PC-9 (cell line): ENCODE data around the gene EYA4.

Source experiments
- EZH2 ChIP-seq: fragments of 200-600 bp; sonication (generic); IDR thresholded peaks from 2 replicates; pipeline ENCODE4 v1.8.0; 2017; ENCODE audit warnings: antibody characterized with exemption, low read depth
- TF ChIP-seq, protein P1 (sequence below): fragments of 200-600 bp; sonication (generic); conservative IDR thresholded peaks from 2 replicates; pipeline ENCODE4 v1.6.1; 2017; ENCODE audit warnings: mixed run types, antibody characterized with exemption, mild to moderate bottlenecking, moderate library complexity

DNA sequence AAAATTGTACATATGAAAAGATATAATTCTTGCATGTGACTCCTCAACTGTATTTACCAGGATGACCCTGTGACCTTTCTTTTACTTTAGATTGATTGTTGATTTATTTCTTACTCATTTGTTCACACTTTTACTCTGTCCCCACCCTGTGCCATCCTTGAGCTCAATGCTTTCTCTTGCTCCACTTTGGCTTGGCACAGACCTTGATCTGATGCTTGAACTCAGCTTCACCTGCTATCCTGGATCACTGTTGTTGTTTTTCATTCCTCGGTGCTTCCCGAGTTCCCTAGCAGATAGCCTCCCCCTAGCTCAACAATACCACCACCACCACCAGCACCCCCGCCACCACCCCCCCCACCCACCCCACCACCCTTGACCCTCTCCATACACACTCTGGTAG lies 102.1 kb downstream of the EYA4 start:
- TF ChIP-seq, protein P1, sequence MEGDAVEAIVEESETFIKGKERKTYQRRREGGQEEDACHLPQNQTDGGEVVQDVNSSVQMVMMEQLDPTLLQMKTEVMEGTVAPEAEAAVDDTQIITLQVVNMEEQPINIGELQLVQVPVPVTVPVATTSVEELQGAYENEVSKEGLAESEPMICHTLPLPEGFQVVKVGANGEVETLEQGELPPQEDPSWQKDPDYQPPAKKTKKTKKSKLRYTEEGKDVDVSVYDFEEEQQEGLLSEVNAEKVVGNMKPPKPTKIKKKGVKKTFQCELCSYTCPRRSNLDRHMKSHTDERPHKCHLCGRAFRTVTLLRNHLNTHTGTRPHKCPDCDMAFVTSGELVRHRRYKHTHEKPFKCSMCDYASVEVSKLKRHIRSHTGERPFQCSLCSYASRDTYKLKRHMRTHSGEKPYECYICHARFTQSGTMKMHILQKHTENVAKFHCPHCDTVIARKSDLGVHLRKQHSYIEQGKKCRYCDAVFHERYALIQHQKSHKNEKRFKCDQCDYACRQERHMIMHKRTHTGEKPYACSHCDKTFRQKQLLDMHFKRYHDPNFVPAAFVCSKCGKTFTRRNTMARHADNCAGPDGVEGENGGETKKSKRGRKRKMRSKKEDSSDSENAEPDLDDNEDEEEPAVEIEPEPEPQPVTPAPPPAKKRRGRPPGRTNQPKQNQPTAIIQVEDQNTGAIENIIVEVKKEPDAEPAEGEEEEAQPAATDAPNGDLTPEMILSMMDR = no peak
- TF ChIP-seq EZH2 = no peak
